Cardiac fibroblast (primary cell): ENCODE measurements around the gene EPAS1.

Source experiments
- DNase-seq, 2 donors: peaks; one replicate each; pipeline versions ENCODE4 v3.0.0 to v3.0.0-alpha.2; 2010; ENCODE audit warnings: low read depth in 2 of 2
- H3K4me3 ChIP-seq, 2 donors: replicated peaks in 1 of 2; 1 replicate in 1 of 2; 2 replicates in 1 of 2; pipeline ENCODE4 v1.5.1; 2011; ENCODE audit warnings: low read depth in 2 of 2, low read length in 2 of 2, mild to moderate bottlenecking in 2 of 2, moderate library complexity in 1 of 2
- CTCF ChIP-seq: IDR thresholded peaks from one replicate; pipeline ENCODE4 v1.5.1; 2011; ENCODE audit warnings: low read depth, mild to moderate bottlenecking, low read length, inconsistent platforms

The EPAS1 gene

GRCh38 chr2:46263347-46263746 is 33.9 kb upstream of the EPAS1 start:
- DNase-seq, result no peak
- TF ChIP-seq CTCF, result no peak
- H3K4me3 ChIP-seq, result no peak overlapping the region

GRCh38 chr2:46264447-46264846 is 32.8 kb upstream of the EPAS1 start:
- TF ChIP-seq CTCF, result no peak
- no peak overlapping the region for H3K4me3 ChIP-seq
- no peak for DNase-seq

GRCh38 chr2:46266134-46266533 is 31.1 kb upstream of the EPAS1 start:
- DNase-seq, result no peak
- no peak for TF ChIP-seq CTCF

GRCh38 chr2:46267616-46268015 is 29.6 kb upstream of the EPAS1 start:
- no peak overlapping the region for H3K4me3 ChIP-seq
- DNase-seq, result peak in 1 of 2 donors; percentile 65
- TF ChIP-seq CTCF, result no peak

More at GRCh38 chr2:46266134-46266533, 31.1 kb upstream of the EPAS1 start:
- H3K4me3 ChIP-seq, result no peak overlapping the region

- no peak for TF ChIP-seq CTCF
- no peak overlapping the region for H3K4me3 ChIP-seq
- DNase-seq, result peak in 1 of 2 donors; percentile 59
Measured at GRCh38 chr2:46268196-46268595, 29.0 kb upstream of the EPAS1 start.

- TF ChIP-seq CTCF, result no peak
- DNase-seq, result peak; percentile 59 to 70
- no peak overlapping the region for H3K4me3 ChIP-seq
Measured at GRCh38 chr2:46269001-46269400, 28.2 kb upstream of the EPAS1 start.

GRCh38 chr2:46269544-46270273 is 27.5 kb upstream of the EPAS1 start:
- H3K4me3 ChIP-seq, result peak overlapping the region in 1 of 2 donors; percentile 15
- peak; percentile 68 to 69 for DNase-seq
- TF ChIP-seq CTCF, result no peak
